GM12878 (cell line): Measurements from ENCODE around the gene MXD1. TPM values are rescaled to one million over a fixed set of nuclear protein-coding genes. Genes with fewer than 3 reads are reported as not detected.

Source experiments
- ATAC-seq: fragments of 200-7000 bp; cut with Tn5 transposase; 3 replicates; pipeline ENCODE4 v1.9.1; 2020; ENCODE audit warnings: mild to moderate bottlenecking, moderate library complexity
- BruUV-seq: library from RNA; stranded (reverse); fragments of 400-500 nt; replicated peaks from 2 replicates; lab custom pipeline; 2021; lab: Mats Ljungman, UMichigan
- CTCF ChIA-PET: fragments of 300-600 bp; sonication (Branson Sonifier 250); formaldehyde crosslinking; extraction: SDS; loops from one replicate; lab custom pipeline; 2021; ENCODE audit warnings: inconsistent platforms; lab: Yijun Ruan, JAX
- POLR2A ChIA-PET: fragments of 350-600 bp; formaldehyde crosslinking; extraction: SDS; loops from one replicate; lab custom pipeline; 2021; ENCODE audit warnings: inconsistent platforms; lab: Charles Lee
- RAD21 ChIA-PET: fragments of 300-600 bp; sonication (Branson Sonifier 250); formaldehyde crosslinking; loops from one replicate; lab custom pipeline; 2023; ENCODE audit warnings: antibody characterized with exemption; ENCODE audit not compliant: unreplicated experiment; lab: Charles Lee
- SMC1A ChIA-PET: fragments of 300-600 bp; sonication (Branson Sonifier 250); formaldehyde crosslinking; loops from one replicate; lab custom pipeline; 2023; ENCODE audit not compliant: unreplicated experiment, uncharacterized antibody; lab: Charles Lee
- DNase-seq: peaks from one replicate; pipeline ENCODE4 v3.0.0-alpha.2; 2011; ENCODE audit warnings: low read depth, low spot score
- FAIRE-seq: peaks from 3 replicates; lab custom pipeline; 2011; peaks lifted over from hg19 to GRCh38; lab: Jason Lieb, UNC
- H2AFZ ChIP-seq: 2 replicates; pipeline ENCODE4 v1.6.0; 2011; ENCODE audit warnings: low read depth, low read length, control low read depth; ENCODE audit not compliant: control insufficient read depth
- H3K27ac ChIP-seq: 2 replicates; pipeline ENCODE4 v1.5.1; 2011; ENCODE audit warnings: control low read depth; ENCODE audit not compliant: control insufficient read depth, insufficient read depth
- H3K27me3 ChIP-seq, 2 experiments: replicated peaks in 1 of 2; 2 replicates each; pipeline versions ENCODE4 v1.6.0 to v1.6.1; 2011; ENCODE audit warnings: low read length in 1 of 2; ENCODE audit not compliant: control insufficient read depth in 2 of 2, insufficient read depth in 2 of 2
- H3K36me3 ChIP-seq, 2 experiments: 2 replicates each; pipeline ENCODE4 v1.5.1; 2011; ENCODE audit warnings: low read length in 1 of 2; ENCODE audit not compliant: control insufficient read depth in 2 of 2, insufficient read depth in 2 of 2
- H3K4me1 ChIP-seq: 2 replicates; pipeline ENCODE4 v1.6.1; 2011; ENCODE audit warnings: mild to moderate bottlenecking, low read length, moderate library complexity, mixed read lengths; ENCODE audit not compliant: control insufficient read depth, insufficient read depth
- H3K4me2 ChIP-seq: 2 replicates; pipeline ENCODE4 v1.6.0; 2011; ENCODE audit warnings: control low read depth; ENCODE audit not compliant: control insufficient read depth, insufficient read depth
- H3K4me3 ChIP-seq: fragments of 200-600 bp; sonication (generic); 2 replicates; pipeline ENCODE4 v1.5.1; 2016
- H3K79me2 ChIP-seq: 2 replicates; pipeline ENCODE4 v1.6.0; 2011; ENCODE audit warnings: low read length; ENCODE audit not compliant: control insufficient read depth, insufficient read depth
- H3K9ac ChIP-seq: 2 replicates; pipeline ENCODE4 v1.8.0; 2011; ENCODE audit warnings: low read length, control low read depth, mixed read lengths; ENCODE audit not compliant: control insufficient read depth, insufficient read depth
- H3K9me3 ChIP-seq: replicated peaks from 3 replicates; pipeline ENCODE4 v1.5.1; 2011; ENCODE audit warnings: mild to moderate bottlenecking, low read length; ENCODE audit not compliant: control insufficient read depth, insufficient read depth
- H4K20me1 ChIP-seq: 2 replicates; pipeline ENCODE4 v1.6.0; 2011; ENCODE audit not compliant: control insufficient read depth, insufficient read depth
- CREM ChIP-seq: IDR thresholded peaks from 2 replicates; pipeline ENCODE4 v1.6.1; 2014; ENCODE audit warnings: antibody characterized with exemption, low read depth
- ESRRA ChIP-seq: IDR thresholded peaks from 2 replicates; pipeline ENCODE4 v1.6.1; 2012; ENCODE audit warnings: mild to moderate bottlenecking, low read length, improper control_type of control experiment
- HCFC1 ChIP-seq: fragments of 150-350 bp; IDR thresholded peaks from 2 replicates; pipeline ENCODE4 v1.6.1; 2014; ENCODE audit warnings: low read length
- LARP7 ChIP-seq: fragments of 450-650 bp; IDR thresholded peaks from 2 replicates; pipeline ENCODE4 v1.6.1; 2017; ENCODE audit warnings: mild to moderate bottlenecking
- MTA2 ChIP-seq: fragments of 450-650 bp; IDR thresholded peaks from 2 replicates; pipeline ENCODE4 v1.6.1; 2016; ENCODE audit warnings: low read depth, mild to moderate bottlenecking, moderate library complexity
- RAD51 ChIP-seq: fragments of 450-650 bp; IDR thresholded peaks from 2 replicates; pipeline ENCODE4 v1.6.1; 2016; ENCODE audit warnings: moderate library complexity, mild to moderate bottlenecking, inconsistent platforms
- WGBS: methylation state at CpG from one replicate; pipeline ENCODE4 v1.1.6; 2016; ENCODE audit warnings: low lambda C conversion rate; ENCODE audit not compliant: insufficient replicate concordance, insufficient coverage; ENCODE audit errors: missing lambda C conversion rate; 5-methylcytosine and 5-hydroxymethylcytosine counted together
- in situ Hi-C: fragments of 300-500 bp; cut with MboI; formaldehyde crosslinking; loops from 9 replicates; pipeline ENCODE4 v1.14.3; 2018; ENCODE audit warnings: mixed read lengths
- intact Hi-C: fragments of 100-400 bp; cut with micrococcal nuclease; formaldehyde crosslinking; loops from one replicate; pipeline ENCODE4 v1.14.2; 2022; ENCODE audit not compliant: unreplicated experiment
- polyA plus RNA-seq, 11 experiments: library from polyadenylated mRNA; depleted of rRNA in 4 of 11; unstranded in 6 of 11; stranded (reverse) in 5 of 11; fragments of >200 nt; fragmentation: Nextera tagmentation in 4 of 11; fragmentation: Illumina TruSeq in 1 of 11; extraction: Ambion mirVana in 4 of 11; extraction: Trizol in 1 of 11; gene quantifications; 1 replicate in 1 of 11; 2 replicates in 10 of 11; pipeline versions ENCODE4 v1.2.1 to v1.2.3, GENCODE V29; 2011 to 2016; ENCODE audit warnings: inconsistent platforms in 2 of 11, missing spikeins in 2 of 11, low read depth in 1 of 11
- total RNA-seq, 4 experiments: library from RNA; depleted of rRNA in 3 of 4; stranded (reverse); fragments of >200 nt in 3 of 4; fragmentation: Illumina TruSeq in 1 of 4; extraction: Trizol in 1 of 4; gene quantifications; 2 replicates each; pipeline versions ENCODE4 v1.2.1 to v1.2.3, GENCODE V29; 2013 to 2021
- TF ChIP-seq, protein P1 (sequence below): IDR thresholded peaks from 2 replicates; pipeline ENCODE4 v1.6.1; 2011; ENCODE audit warnings: borderline replicate concordance, low read depth, mild to moderate bottlenecking, moderate library complexity, mixed read lengths, low read length; ENCODE audit not compliant: insufficient read depth; ENCODE audit errors: extremely low read length
- TF ChIP-seq, protein P2 (sequence below): fragments of 450-650 bp; IDR thresholded peaks from 2 replicates; pipeline ENCODE4 v1.6.1; 2016; ENCODE audit warnings: mild to moderate bottlenecking, moderate library complexity, borderline replicate concordance

Gene MXD1
- total and polyA plus RNA-seq, 10 of the 15 experiments (the other 5 are each of a cell fraction or from before 2014, with no cell fraction given): 2.2 to 10.2 (median 3.3) TPM

DNA sequence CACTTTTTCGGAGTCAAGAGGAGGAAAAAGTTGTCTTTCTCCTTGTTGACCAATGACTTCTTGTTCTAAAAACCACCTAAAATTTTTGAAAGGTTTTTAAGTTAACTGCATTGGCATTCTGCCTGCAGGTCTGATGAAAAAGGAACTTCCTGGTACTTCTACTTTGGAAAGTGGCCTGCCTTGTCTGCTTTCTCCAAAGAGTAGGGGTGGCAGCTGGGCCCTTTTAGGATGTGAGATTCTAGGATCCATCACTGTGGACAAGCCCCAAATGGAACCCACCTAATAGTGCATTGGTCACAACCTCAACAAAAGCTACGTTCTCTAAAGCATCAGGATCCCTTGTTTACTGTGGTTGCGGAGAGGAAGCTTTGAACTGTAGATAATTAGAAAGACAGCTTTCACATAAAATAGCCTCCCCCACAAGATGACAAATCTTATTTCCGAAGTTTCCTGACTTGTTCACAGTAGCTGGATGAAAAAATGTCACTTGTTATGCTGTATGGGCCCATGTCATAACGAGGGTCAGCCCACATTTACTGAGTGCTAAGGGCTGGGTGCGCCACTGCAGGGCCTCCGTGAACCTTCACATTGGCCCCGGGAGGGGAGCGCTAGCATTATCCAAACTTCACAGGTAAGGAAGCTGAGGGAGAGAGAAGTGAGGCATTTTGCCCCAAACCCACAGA lies 29.1 kb downstream of the MXD1 start:
- no peak overlapping the region for H3K9ac ChIP-seq
- H3K9me3 ChIP-seq: no peaks in the 10 kb centered on the region
- H3K79me2 ChIP-seq: no peaks in the 10 kb centered on the region
- ChIA-PET SMC1A (interaction anchor here (0.7 kb wide), 1 partner anchor 45 kb away, joined by 3 read pairs; no protein-coding TSS in a partner anchor), CTCF (interaction anchor here (1.0 kb wide), 1 partner anchor 127 kb away, joined by 3 read pairs; no protein-coding TSS in a partner anchor), RAD21 (no interaction called here), POLR2A (no interaction called here)
- H4K20me1 ChIP-seq: no peaks in the 10 kb centered on the region
- H3K36me3 ChIP-seq: 0 out of 4 replicates have a peak, but pooled peaks cover 0 to 7% of the 10 kb centered on the region in 2 experiments
- no peak overlapping the region for H3K4me2 ChIP-seq
- FAIRE-seq (no peak), ATAC-seq (no peak), DNase-seq (no peak)
- 83% methylated on average over 9 of the region's 9 CpGs for WGBS
- no peak overlapping the region for H3K27ac ChIP-seq
- H3K4me1 ChIP-seq: peaks cover 13% of the 10 kb centered on the region
- TF ChIP-seq MTA2: no peak
- TF ChIP-seq CREM: no peak
- TF ChIP-seq, protein P1, sequence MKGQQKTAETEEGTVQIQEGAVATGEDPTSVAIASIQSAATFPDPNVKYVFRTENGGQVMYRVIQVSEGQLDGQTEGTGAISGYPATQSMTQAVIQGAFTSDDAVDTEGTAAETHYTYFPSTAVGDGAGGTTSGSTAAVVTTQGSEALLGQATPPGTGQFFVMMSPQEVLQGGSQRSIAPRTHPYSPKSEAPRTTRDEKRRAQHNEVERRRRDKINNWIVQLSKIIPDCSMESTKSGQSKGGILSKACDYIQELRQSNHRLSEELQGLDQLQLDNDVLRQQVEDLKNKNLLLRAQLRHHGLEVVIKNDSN: no peak
- no peak for TF ChIP-seq RAD51
- no peak for TF ChIP-seq ESRRA
- TF ChIP-seq, protein P2, sequence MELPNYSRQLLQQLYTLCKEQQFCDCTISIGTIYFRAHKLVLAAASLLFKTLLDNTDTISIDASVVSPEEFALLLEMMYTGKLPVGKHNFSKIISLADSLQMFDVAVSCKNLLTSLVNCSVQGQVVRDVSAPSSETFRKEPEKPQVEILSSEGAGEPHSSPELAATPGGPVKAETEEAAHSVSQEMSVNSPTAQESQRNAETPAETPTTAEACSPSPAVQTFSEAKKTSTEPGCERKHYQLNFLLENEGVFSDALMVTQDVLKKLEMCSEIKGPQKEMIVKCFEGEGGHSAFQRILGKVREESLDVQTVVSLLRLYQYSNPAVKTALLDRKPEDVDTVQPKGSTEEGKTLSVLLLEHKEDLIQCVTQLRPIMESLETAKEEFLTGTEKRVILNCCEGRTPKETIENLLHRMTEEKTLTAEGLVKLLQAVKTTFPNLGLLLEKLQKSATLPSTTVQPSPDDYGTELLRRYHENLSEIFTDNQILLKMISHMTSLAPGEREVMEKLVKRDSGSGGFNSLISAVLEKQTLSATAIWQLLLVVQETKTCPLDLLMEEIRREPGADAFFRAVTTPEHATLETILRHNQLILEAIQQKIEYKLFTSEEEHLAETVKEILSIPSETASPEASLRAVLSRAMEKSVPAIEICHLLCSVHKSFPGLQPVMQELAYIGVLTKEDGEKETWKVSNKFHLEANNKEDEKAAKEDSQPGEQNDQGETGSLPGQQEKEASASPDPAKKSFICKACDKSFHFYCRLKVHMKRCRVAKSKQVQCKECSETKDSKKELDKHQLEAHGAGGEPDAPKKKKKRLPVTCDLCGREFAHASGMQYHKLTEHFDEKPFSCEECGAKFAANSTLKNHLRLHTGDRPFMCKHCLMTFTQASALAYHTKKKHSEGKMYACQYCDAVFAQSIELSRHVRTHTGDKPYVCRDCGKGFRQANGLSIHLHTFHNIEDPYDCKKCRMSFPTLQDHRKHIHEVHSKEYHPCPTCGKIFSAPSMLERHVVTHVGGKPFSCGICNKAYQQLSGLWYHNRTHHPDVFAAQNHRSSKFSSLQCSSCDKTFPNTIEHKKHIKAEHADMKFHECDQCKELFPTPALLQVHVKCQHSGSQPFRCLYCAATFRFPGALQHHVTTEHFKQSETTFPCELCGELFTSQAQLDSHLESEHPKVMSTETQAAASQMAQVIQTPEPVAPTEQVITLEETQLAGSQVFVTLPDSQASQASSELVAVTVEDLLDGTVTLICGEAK: no peak
- TF ChIP-seq HCFC1: no peak
- no peak for TF ChIP-seq LARP7
- no peaks in the 10 kb centered on the region for H3K27me3 ChIP-seq
- BruUV-seq: no TSS peak
- intact Hi-C loops (no loop called here), in situ Hi-C loops (no loop called here)
- no peak overlapping the region for H2AFZ ChIP-seq
- H3K4me3 ChIP-seq: no peak overlapping the region
